Neural cell (in vitro differentiated cells): Measurements from ENCODE around the gene LARGE1. TPM values are rescaled to one million over a fixed set of nuclear protein-coding genes. Genes with fewer than 3 reads are reported as not detected.
A peak's percentile ranks its signal among the peaks of the same experiment; 100 is the strongest.

Experiments
- H2AFZ ChIP-seq: fragments of 200-600, 300-800 bp; sonication (generic), shearing (Covaris generic); 2 replicates; pipeline ENCODE4 v1.6.0; 2014; ENCODE audit warnings: low read depth, mild to moderate bottlenecking, antibody characterized with exemption, low read length, moderate library complexity
- H3F3A ChIP-seq: fragments of 200-600 bp; shearing (Covaris generic); 2 replicates; pipeline ENCODE4 v1.6.1; 2016; ENCODE audit warnings: mild to moderate bottlenecking, moderate library complexity, mixed read lengths, antibody characterized with exemption, low read length; ENCODE audit not compliant: insufficient read depth, poor library complexity, severe bottlenecking
- H3K27ac ChIP-seq: fragments of 200-600, 300-800 bp; sonication (generic), shearing (Covaris generic); 2 replicates; pipeline ENCODE4 v1.5.1; 2014; ENCODE audit warnings: mild to moderate bottlenecking, low read length, moderate library complexity
- H3K27me3 ChIP-seq: fragments of 300-800, 200-600 bp; sonication (generic), shearing (Covaris generic); 2 replicates; pipeline ENCODE4 v1.6.0; 2014; ENCODE audit warnings: mild to moderate bottlenecking, low read depth, low read length, moderate library complexity; ENCODE audit not compliant: insufficient read depth
- H3K36me3 ChIP-seq: fragments of 300-800, 200-600 bp; sonication (generic), shearing (Covaris generic); 2 replicates; pipeline ENCODE4 v1.5.1; 2014; ENCODE audit warnings: mild to moderate bottlenecking, antibody characterized with exemption, low read length, moderate library complexity; ENCODE audit not compliant: insufficient read depth
- H3K4me2 ChIP-seq: fragments of 300-800, 200-600 bp; sonication (generic), shearing (Covaris generic); 2 replicates; pipeline ENCODE4 v1.6.0; 2014; ENCODE audit warnings: mild to moderate bottlenecking, low read length
- H3K4me3 ChIP-seq: fragments of 300-800, 200-600 bp; sonication (generic), shearing (Covaris generic); 2 replicates; pipeline ENCODE4 v1.5.1; 2014; ENCODE audit warnings: mild to moderate bottlenecking, low read length, moderate library complexity
- H3K79me2 ChIP-seq: fragments of 200-600 bp; shearing (Covaris generic); replicated peaks from 2 replicates; pipeline ENCODE4 v1.6.0; 2014; ENCODE audit warnings: mild to moderate bottlenecking, low read length, moderate library complexity; ENCODE audit not compliant: insufficient read depth
- H3K9ac ChIP-seq: fragments of 300-800, 200-600 bp; sonication (generic), shearing (Covaris generic); 2 replicates; pipeline ENCODE4 v1.6.1; 2016; ENCODE audit warnings: mild to moderate bottlenecking, low read length, mixed read lengths
- H3K9me2 ChIP-seq: fragments of 200-600 bp; shearing (Covaris generic); 2 replicates; pipeline ENCODE4 v1.6.1; 2016; ENCODE audit warnings: mild to moderate bottlenecking, low read length, mixed read lengths; ENCODE audit not compliant: insufficient read depth
- H3K9me3 ChIP-seq: fragments of 200-600, 300-800 bp; sonication (generic), shearing (Covaris generic); 2 replicates; pipeline ENCODE4 v1.6.1; 2016; ENCODE audit warnings: mild to moderate bottlenecking, mixed run types, low read length, moderate library complexity, mixed read lengths
- H4K20me1 ChIP-seq: fragments of 200-600 bp; shearing (Covaris generic); 2 replicates; pipeline ENCODE4 v1.6.1; 2016; ENCODE audit warnings: mild to moderate bottlenecking, mixed run types; ENCODE audit not compliant: insufficient read depth
- EP300 ChIP-seq: fragments of 450-650 bp; conservative IDR thresholded peaks from 2 replicates; pipeline ENCODE4 v1.6.1; 2014; ENCODE audit warnings: antibody characterized with exemption, mild to moderate bottlenecking, moderate library complexity; ENCODE audit not compliant: poor library complexity, severe bottlenecking
- EZH2 ChIP-seq: fragments of 200-600, 300-800 bp; shearing (Covaris generic), sonication (generic); IDR thresholded peaks from 2 replicates; pipeline ENCODE4 v1.6.1; 2014; ENCODE audit warnings: antibody characterized with exemption, low read length, borderline replicate concordance, mild to moderate bottlenecking; ENCODE audit not compliant: insufficient read depth, poor library complexity, severe bottlenecking
- MXI1 ChIP-seq: fragments of 450-650 bp; conservative IDR thresholded peaks from 2 replicates; pipeline ENCODE4 v1.6.1; 2014; ENCODE audit warnings: antibody characterized with exemption, mild to moderate bottlenecking; ENCODE audit not compliant: poor library complexity, severe bottlenecking
- POLR2AphosphoS5 ChIP-seq: IDR thresholded peaks from 2 replicates; pipeline ENCODE4 v1.6.1; 2012
- RAD21 ChIP-seq: fragments of 450-650 bp; conservative IDR thresholded peaks from 2 replicates; pipeline ENCODE4 v1.6.1; 2014; ENCODE audit warnings: antibody characterized with exemption, mild to moderate bottlenecking, moderate library complexity
- SMC3 ChIP-seq: fragments of 450-650 bp; conservative IDR thresholded peaks from 2 replicates; pipeline ENCODE4 v1.6.1; 2014; ENCODE audit warnings: antibody characterized with exemption, mild to moderate bottlenecking, moderate library complexity; ENCODE audit not compliant: poor library complexity
- TAF1 ChIP-seq: IDR thresholded peaks from 2 replicates; pipeline ENCODE4 v1.6.1; 2012; ENCODE audit warnings: low read depth
- polyA plus RNA-seq: library from polyadenylated mRNA; depleted of rRNA; stranded (reverse); fragments of >200 nt; gene quantifications from 2 replicates; pipeline ENCODE4 v1.2.3, GENCODE V29; 2014
- TF ChIP-seq, protein P1 (sequence below): IDR thresholded peaks from 2 replicates; pipeline ENCODE4 v1.6.1; 2012; ENCODE audit warnings: borderline replicate concordance
- TF ChIP-seq, protein P2 (sequence below): fragments of 450-650 bp; IDR thresholded peaks from 2 replicates; pipeline ENCODE4 v1.5.1; 2014; ENCODE audit warnings: antibody characterized with exemption, mild to moderate bottlenecking, moderate library complexity; ENCODE audit not compliant: poor library complexity, severe bottlenecking

LARGE1 gene
- polyA plus RNA-seq, 1 donor from 2014 or later = 27.5 TPM

GRCh38 chr22:33919391-33920196, 682 bp downstream of the LARGE1 start:
- H3K27ac ChIP-seq = no peak overlapping the region
- H3K9ac ChIP-seq = peak overlapping the region; percentile 70
- no peaks in the 10 kb centered on the region for H3K36me3 ChIP-seq
- H3F3A ChIP-seq = no peaks in the 10 kb centered on the region
- H2AFZ ChIP-seq = no peak overlapping the region
- TF ChIP-seq MXI1 = peak; percentile 42
- TF ChIP-seq, protein P1, sequence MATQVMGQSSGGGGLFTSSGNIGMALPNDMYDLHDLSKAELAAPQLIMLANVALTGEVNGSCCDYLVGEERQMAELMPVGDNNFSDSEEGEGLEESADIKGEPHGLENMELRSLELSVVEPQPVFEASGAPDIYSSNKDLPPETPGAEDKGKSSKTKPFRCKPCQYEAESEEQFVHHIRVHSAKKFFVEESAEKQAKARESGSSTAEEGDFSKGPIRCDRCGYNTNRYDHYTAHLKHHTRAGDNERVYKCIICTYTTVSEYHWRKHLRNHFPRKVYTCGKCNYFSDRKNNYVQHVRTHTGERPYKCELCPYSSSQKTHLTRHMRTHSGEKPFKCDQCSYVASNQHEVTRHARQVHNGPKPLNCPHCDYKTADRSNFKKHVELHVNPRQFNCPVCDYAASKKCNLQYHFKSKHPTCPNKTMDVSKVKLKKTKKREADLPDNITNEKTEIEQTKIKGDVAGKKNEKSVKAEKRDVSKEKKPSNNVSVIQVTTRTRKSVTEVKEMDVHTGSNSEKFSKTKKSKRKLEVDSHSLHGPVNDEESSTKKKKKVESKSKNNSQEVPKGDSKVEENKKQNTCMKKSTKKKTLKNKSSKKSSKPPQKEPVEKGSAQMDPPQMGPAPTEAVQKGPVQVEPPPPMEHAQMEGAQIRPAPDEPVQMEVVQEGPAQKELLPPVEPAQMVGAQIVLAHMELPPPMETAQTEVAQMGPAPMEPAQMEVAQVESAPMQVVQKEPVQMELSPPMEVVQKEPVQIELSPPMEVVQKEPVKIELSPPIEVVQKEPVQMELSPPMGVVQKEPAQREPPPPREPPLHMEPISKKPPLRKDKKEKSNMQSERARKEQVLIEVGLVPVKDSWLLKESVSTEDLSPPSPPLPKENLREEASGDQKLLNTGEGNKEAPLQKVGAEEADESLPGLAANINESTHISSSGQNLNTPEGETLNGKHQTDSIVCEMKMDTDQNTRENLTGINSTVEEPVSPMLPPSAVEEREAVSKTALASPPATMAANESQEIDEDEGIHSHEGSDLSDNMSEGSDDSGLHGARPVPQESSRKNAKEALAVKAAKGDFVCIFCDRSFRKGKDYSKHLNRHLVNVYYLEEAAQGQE = no peak
- no peaks in the 10 kb centered on the region for H3K9me3 ChIP-seq
- no peaks in the 10 kb centered on the region for H3K27me3 ChIP-seq
- H4K20me1 ChIP-seq = peaks cover 8% of the 10 kb centered on the region
- H3K4me3 ChIP-seq = peak overlapping the region; percentile 92
- H3K9me2 ChIP-seq = no peaks in the 10 kb centered on the region
- H3K79me2 ChIP-seq = peaks cover 41% of the 10 kb centered on the region
- peak overlapping the region; percentile 79 for H3K4me2 ChIP-seq

- H3K9me2 ChIP-seq = no peaks in the 10 kb centered on the region
- H4K20me1 ChIP-seq = peaks cover 8% of the 10 kb centered on the region
- no peaks in the 10 kb centered on the region for H3K36me3 ChIP-seq
- H3K4me2 ChIP-seq = peak overlapping the region; percentile 79
- no peaks in the 10 kb centered on the region for H3K27me3 ChIP-seq
- H3K27ac ChIP-seq = no peak overlapping the region
- H3F3A ChIP-seq = no peaks in the 10 kb centered on the region
- TF ChIP-seq MXI1 (no peak), SMC3 (no peak), EP300 (no peak), RAD21 (no peak), EZH2 (no peak), POLR2AphosphoS5 (no peak), TAF1 (no peak)
- TF ChIP-seq, protein P1 = no peak
- TF ChIP-seq, protein P2, sequence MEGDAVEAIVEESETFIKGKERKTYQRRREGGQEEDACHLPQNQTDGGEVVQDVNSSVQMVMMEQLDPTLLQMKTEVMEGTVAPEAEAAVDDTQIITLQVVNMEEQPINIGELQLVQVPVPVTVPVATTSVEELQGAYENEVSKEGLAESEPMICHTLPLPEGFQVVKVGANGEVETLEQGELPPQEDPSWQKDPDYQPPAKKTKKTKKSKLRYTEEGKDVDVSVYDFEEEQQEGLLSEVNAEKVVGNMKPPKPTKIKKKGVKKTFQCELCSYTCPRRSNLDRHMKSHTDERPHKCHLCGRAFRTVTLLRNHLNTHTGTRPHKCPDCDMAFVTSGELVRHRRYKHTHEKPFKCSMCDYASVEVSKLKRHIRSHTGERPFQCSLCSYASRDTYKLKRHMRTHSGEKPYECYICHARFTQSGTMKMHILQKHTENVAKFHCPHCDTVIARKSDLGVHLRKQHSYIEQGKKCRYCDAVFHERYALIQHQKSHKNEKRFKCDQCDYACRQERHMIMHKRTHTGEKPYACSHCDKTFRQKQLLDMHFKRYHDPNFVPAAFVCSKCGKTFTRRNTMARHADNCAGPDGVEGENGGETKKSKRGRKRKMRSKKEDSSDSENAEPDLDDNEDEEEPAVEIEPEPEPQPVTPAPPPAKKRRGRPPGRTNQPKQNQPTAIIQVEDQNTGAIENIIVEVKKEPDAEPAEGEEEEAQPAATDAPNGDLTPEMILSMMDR = no peak
- peaks cover 41% of the 10 kb centered on the region for H3K79me2 ChIP-seq
- H3K4me3 ChIP-seq = peak overlapping the region; percentile 92
- H3K9me3 ChIP-seq = no peaks in the 10 kb centered on the region
- peak overlapping the region; percentile 70 for H3K9ac ChIP-seq
- H2AFZ ChIP-seq = no peak overlapping the region
These were observed 1.5 kb downstream of the LARGE1 start for GRCh38 chr22:33918676-33919365.
